HG03520 (cell line): ENCODE measurements around the gene VAV2.

Experiments used
- ATAC-seq: cut with Tn5 transposase; IDR thresholded peaks from one replicate; pipeline ENCODE4 v1.9.1; 2021; ENCODE audit warnings: mild to moderate bottlenecking, moderate library complexity; ENCODE audit not compliant: unreplicated experiment

The VAV2 gene

GRCh38 chr9:133824106-133824801 is 167.9 kb downstream of the VAV2 start:
- no peak for ATAC-seq

DNA sequence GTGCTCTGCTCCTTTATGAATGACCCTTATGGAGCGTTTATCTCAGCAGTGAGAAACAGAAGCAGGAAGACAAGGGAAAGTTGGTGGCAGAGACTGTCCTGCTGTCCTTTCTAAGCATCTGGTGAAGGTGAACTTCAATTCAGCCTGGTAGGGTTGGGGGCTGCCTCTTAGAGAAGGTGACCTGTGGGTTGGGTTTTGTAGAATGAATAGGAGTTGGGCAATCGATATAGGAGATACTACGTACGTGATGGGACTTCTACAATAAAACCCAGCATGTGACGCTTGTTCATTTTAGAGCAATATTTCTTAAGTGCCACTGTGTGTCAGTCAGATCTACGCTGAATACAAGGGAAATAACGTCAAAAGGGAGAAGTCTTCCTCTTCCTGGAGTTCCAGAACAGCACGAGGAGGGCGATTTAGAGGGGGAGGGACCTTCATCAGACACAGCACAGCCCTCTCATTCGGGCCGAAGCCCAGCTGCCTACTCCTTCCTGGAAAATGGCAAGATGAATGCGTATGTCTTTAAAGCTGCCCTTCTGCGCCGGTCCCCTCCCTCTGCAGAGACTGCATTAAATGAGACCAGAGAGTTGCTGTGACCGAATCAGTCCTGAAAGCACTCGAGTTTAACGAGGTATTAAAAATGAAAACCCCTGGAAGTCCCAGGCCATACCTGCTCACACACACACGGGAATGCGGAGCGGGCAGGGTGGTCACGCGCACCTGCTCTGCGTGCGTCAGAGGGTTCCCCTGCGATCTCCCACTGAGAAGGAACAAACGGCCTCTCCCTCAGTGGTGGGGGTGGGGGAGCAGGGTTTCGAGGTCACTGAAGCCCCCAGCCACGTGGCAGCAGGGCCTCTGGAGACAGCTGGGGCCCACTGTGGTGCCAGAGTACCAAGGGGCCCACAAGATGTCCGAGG is 168.7 kb downstream of the VAV2 start:
- no peak for ATAC-seq

- ATAC-seq, result no peak
These were observed 169.6 kb downstream of the VAV2 start for GRCh38 chr9:133822430-133823065.

DNA sequence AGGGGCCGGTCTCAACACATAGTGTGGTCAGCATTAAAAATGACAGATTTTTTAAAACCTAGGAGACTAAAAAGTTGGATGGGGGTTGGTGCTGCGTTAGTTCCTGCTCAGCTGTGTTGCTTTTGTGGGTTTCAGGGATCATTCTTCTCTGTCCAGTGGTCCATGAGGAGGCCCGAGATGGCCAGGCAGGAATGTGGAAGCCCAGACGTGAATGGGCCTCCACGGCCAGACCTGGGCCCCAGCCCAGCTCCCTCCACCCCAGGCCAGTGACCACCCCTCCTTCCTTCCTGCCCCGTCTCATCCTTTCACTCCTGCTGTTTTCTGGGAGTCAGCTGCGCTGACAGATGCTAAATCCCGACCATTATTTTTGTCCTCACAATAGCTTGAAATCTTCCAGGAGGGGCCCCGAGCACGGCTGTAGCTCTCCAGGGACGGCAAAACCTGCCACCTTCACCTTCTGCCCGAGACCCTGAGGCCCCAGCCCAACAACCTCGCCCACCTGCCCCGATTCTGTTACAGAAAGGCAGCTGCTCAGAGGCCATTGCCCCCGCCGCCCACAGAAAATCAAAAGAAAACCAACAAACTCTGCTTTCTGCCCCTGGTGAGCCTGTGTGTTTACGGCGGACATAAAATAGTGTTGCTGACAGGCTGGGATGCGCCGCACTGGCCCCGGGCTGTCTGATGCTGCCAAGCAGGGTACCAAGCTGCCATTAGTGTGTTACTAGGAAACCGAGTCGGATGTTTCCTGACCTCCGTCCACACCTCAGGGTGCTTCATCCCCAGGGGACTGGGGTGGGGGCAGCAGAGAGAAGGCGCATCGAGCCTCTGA is 170.3 kb downstream of the VAV2 start:
- no peak for ATAC-seq

- no peak for ATAC-seq
These were observed 172.2 kb downstream of the VAV2 start for GRCh38 chr9:133819923-133820322.

DNA sequence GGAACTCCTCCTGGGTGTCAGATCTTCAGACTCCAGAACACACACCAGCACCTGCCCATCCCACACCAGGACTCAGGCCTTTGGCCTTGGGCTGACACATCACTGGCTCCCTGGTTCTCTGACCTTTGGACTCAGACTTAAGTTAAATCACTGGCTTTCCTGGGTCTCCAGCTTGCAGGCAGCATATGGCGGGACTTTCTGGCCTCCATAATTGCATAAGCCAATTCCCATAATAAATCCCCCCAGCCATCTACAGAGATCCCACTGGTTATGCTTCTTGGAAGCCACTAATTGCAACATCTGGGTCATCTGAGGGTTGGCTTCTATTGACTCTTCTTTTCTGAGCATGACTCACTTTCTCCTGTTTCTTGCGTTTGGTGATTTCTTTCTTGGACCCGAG is 173.7 kb downstream of the VAV2 start:
- no peak for ATAC-seq

DNA sequence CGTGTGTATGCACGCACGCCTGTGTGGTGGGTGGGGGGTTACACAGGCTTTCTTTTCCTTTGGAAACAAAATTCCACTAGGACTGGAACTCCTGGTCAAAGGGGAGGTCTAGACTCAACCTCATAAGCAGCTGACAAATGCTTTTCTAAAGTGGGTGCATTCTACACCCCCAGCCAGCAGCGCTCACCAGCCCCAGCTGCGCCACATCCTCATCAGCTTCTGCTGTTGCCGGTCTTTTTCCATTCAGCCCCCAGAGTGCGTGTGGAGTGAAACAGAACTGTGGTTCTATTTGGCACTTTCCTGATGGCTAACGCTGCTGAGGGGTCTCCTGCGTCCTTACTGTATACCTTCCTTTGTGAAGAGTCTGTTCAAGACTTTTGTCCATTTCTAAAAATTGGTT is 176.3 kb downstream of the VAV2 start:
- no peak for ATAC-seq

DNA sequence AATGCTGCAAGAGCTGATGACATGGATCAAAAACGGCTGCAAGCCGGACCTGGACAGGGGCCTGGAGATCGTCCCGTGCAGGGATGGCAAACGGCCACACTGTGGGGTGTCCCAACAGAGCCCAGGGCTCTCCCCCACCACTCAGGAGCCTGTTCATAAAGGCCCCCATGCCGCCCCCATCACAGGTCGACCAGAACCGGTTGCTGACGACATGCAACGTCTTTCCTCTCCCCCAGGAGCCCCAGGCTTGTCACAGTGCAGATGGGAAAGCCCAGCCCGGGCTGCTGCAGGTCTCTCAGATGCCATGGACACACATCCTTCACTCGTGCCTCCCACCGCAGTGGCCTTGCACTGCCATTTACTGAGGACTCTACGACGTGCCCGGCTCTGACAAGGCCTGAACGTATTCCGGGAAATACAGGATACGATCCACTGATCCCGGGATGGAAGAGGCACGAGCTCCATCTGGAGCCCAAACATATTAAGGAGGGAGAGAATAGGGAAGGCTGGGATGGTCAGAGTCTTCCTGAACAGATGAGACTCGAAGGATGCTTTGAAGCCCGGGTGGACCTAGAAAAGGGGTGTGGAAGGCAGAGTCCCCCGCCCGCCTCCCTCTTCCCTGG is 177.4 kb downstream of the VAV2 start:
- ATAC-seq, result no peak

DNA sequence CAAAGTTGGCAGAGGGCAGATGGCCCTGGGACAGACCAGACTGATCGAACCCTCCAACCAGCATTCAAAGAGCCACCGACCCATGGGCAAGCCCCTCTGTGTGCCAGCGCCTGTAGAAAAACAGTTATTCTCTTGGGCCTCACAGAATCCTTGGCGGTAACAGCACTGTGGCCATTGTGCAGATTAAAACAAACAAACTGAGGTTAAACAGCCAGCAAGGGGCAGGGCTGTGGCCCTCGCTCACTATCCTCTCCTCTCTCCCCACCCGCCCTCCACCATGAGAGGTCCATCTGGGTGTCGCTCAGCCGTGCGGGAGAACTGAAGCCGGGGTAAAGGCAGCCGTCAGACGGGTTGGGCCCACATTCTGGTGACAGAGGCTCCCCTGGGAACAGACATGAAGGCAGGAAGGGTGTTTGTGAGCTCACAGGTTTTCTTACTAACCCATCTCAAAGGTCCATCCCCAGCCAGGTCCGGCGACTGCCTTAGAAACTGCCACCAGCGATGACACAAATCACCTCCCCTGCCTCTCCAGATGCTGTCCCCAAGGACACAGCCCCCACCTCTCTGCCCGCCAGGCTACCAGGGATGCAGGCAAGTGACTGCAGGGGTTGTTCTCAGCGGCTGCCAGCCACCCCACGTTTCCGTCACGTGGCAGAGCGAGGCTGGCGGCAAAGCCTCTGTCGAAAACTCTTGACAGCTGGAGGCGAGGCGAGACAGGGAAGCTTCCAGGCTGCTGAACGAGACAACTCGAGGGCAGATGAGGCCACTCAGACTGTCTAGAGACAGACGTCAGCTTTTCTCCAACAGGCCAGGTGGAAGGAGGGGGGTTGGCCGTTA is 178.2 kb downstream of the VAV2 start:
- no peak for ATAC-seq

DNA sequence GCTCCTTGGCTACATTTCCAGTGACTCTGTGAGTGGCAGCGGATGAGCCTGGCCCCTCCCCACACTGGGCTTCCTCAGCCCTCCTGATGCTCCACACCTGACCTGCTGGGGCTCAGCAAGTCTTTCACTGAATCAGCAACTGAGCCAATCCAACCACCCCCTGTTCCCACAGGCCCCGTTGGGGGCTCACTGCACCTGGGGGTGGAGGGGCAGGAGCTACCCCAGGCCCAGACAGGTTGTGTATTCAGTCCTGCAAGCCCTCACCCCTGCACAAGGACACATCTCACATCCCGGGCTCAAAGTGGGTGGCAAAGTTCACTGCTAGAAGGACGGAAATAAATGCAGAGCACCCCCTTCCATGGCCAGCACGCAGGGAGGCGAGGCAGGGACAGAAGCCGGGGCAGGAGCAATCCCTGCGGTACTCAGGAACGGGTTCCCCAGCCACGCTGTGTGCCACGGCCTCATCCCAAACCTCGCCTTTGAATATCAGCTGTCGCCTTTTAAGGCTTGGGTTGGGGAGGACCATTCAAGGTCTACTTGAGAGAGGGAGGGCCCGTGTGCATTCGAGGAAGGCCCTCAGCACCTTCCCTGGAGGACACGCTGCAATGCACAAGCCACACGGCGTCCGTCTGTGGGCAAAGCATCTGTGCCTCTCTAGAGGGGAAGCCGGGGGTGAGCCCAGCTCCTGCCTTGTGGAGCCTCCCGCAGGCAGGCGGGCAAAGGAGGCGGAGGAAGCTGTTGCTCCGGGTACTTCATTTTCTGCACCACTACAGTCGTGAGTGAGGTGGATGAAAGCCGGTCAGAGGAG is 179.0 kb downstream of the VAV2 start:
- ATAC-seq, result no peak

DNA sequence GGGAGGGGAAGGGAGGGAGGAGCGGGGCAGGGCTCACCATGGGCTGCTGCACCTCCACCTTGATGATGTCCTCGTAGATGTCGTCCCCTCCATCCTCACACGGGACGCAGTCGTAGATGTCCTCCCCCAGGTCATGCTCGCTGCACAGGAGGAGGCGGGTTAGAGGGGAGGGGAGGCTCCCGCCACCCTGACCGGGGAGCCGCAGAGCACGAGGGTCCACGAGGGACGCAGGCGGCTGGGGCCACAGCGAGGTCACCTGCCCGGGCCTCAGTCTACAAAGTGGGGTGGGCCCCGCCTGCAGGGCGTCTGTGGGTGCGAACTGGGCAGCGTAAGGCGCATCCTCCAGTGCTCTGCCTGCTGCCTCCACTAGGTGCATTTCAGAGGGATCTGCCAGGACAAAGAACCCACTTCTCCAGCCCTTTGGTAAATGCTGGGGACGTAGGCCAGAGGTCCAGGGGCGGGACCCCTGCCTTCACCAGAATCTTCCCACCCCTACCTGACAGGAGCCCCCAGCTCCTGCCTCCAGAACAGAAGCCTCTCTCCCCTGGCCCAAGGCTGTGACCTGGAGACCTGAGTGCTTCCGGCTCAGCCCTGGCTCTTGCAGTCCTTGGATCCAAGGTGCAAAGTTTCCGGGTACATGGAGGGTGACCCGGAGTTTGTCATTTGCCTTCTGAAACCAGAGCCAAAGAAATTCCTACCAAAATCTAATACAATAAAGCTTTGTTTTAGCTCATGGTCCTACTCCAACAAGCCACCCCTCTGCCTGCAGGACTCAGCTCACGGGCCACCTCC is 179.9 kb downstream of the VAV2 start:
- ATAC-seq, result no peak

DNA sequence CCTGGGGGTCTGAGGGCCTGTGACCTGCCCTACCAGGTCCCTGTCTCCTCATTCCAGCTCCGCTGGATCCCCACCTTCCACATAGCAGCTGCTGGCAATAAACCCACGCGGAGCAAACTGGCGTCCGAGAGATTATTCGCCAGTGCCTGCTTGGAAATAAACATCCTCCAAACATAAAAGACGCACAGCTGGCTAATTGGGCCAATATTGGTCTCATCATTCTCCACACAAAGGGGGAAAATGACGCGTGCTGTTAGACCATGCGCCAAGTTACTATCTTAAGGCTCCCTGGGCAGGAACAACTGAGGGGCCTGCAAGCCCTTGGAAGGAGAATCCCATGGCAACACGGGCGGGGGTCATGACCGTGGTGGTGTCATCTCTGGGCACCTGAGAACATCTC is 180.7 kb downstream of the VAV2 start:
- no peak for ATAC-seq

DNA sequence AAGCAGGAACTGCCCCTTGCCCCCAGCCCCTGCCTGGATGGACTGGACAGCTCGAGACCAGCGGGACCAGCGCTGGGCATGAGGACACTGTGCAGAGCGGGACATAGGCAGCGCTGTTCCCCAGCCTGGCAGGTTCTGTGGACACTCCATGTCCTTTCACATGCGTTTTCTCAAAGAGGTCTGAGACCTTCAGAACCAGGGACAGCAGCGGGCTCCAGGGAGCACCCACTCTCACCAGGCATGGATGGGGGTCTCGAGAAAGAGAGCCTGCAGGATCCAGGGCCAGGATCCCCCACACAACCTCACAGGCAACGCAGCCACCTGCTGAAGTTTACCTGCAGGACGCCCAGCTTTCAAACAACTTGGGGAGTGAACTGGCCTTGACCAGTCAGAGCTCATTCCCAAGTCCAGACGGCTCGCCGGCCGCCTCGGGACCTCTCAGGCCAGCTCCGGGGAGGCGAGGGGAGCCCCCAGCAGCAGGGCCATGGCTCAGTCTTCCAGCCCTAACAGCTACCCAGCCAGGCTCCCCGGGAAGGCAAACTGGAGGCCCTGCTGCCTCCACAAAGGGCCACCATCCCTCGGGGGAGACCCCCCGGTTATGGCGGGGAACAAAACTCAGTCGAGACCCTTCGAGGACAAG is 181.4 kb downstream of the VAV2 start:
- no peak for ATAC-seq

- no peak for ATAC-seq
These were observed 182.8 kb downstream of the VAV2 start for GRCh38 chr9:133809335-133809734.

DNA sequence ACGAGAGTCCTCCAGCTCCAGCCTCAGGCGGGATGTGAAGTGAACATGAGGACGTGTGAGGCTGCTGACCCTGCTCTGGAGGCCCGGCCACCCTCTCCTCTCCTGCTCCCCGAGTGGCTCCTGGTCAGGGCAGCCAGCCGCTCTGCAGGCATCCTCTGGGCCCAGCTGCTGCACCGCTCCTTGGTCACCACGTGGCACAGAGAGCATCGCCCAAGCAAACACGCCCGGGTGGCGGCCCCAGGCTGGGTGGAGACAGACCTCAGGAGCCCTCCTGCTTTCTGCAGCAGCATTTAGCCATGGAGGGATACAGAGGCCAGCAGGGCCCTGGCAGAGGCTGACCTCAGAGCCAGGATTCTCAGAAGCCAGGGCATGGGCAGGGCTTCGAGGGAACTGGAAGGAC is 184.3 kb downstream of the VAV2 start:
- no peak for ATAC-seq

DNA sequence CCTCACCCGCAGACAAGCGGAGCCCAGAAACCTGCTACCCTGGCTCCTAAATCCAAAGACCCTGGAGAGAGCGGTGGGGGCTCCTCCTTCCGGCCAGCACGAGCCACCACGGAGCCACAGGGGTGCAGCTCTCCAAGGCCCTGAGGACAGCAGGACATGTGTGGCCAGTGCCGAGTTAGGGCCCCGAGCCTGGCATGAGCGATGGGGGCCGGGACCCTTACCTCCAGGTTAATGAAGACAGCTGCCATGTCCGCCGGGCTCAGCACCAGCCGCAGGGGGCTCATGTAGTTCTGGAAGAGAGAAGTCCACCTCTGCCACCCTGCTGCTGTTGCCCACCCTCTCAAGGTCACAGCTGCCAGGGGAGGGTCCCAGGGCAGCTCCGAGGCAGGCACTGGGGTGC is 185.1 kb downstream of the VAV2 start:
- no peak for ATAC-seq

- ATAC-seq, result no peak
These were observed 185.5 kb downstream of the VAV2 start for GRCh38 chr9:133806623-133807010.
